Urothelium cell line (cell line): Measurements from ENCODE around the gene MKS1.

Experiments used
- DNase-seq: peaks from one replicate; pipeline ENCODE4 v3.0.0; 2011; ENCODE audit warnings: low spot score, mixed read lengths
- FAIRE-seq: peaks from 2 replicates; lab custom pipeline; 2011; peaks lifted over from hg19 to GRCh38; lab: Jason Lieb, UNC

The MKS1 gene

GRCh38 chr17:58245428-58246103 is 26.5 kb upstream of the MKS1 start:
- peak; percentile 30 for FAIRE-seq

GRCh38 chr17:58244963-58245362 is 25.9 kb upstream of the MKS1 start:
- FAIRE-seq, result no peak

More at GRCh38 chr17:58245428-58246103, 26.5 kb upstream of the MKS1 start:
- DNase-seq, result no peak

GRCh38 chr17:58242171-58242784 is 23.2 kb upstream of the MKS1 start:
- FAIRE-seq, result peak; percentile 82

More at GRCh38 chr17:58244963-58245362, 25.9 kb upstream of the MKS1 start:
- DNase-seq, result no peak

GRCh38 chr17:58239987-58240386 is 20.9 kb upstream of the MKS1 start:
- DNase-seq (no peak), FAIRE-seq (no peak)

More at GRCh38 chr17:58242171-58242784, 23.2 kb upstream of the MKS1 start:
- DNase-seq, result no peak

- DNase-seq (no peak), FAIRE-seq (no peak)
Observed at GRCh38 chr17:58238147-58238634, 19.1 kb upstream of the MKS1 start, which contains the start of gene LPO. Gene LPO (plus strand): TSS chr17:58238584. CDS start chr17:58242980, 4,396 bp downstream.

GRCh38 chr17:58236394-58236793 is 17.3 kb upstream of the MKS1 start:
- peak; percentile 61 for FAIRE-seq
- DNase-seq, result no peak

- DNase-seq (no peak), FAIRE-seq (no peak)
Observed at GRCh38 chr17:58235821-58236220, 16.8 kb upstream of the MKS1 start.

- no peak for FAIRE-seq
- DNase-seq, result no peak
Observed at GRCh38 chr17:58234512-58234911, 15.5 kb upstream of the MKS1 start.

GRCh38 chr17:58233543-58233942 is 14.5 kb upstream of the MKS1 start:
- DNase-seq, result no peak
- FAIRE-seq, result no peak

GRCh38 chr17:58232707-58233156 is 13.7 kb upstream of the MKS1 start:
- peak; percentile 92 for FAIRE-seq
- peak; percentile 80 for DNase-seq

GRCh38 chr17:58231641-58232040 is 12.6 kb upstream of the MKS1 start:
- FAIRE-seq, result no peak
- no peak for DNase-seq

GRCh38 chr17:58229881-58230280 is 10.8 kb upstream of the MKS1 start:
- FAIRE-seq (no peak), DNase-seq (no peak)

- DNase-seq (no peak), FAIRE-seq (no peak)
Observed at GRCh38 chr17:58229384-58229783, 10.3 kb upstream of the MKS1 start.

GRCh38 chr17:58228679-58229078 is 9.6 kb upstream of the MKS1 start:
- FAIRE-seq (no peak), DNase-seq (no peak)

- DNase-seq (no peak), FAIRE-seq (no peak)
Observed at GRCh38 chr17:58227733-58228132, 8.7 kb upstream of the MKS1 start.

GRCh38 chr17:58224315-58224714 is 5.3 kb upstream of the MKS1 start:
- peak; percentile 79 for FAIRE-seq
- DNase-seq, result peak; percentile 82

- peak; percentile 40 for FAIRE-seq
- DNase-seq, result no peak
Observed at GRCh38 chr17:58219789-58220183, 731 bp upstream of the MKS1 start.

- no peak for FAIRE-seq
- no peak for DNase-seq
Observed at GRCh38 chr17:58217766-58218165, 1.3 kb downstream of the MKS1 start.

GRCh38 chr17:58215685-58216084 is 3.4 kb downstream of the MKS1 start:
- FAIRE-seq (no peak), DNase-seq (no peak)

GRCh38 chr17:58210922-58211321 is 8.1 kb downstream of the MKS1 start:
- DNase-seq (no peak), FAIRE-seq (no peak)

GRCh38 chr17:58208344-58208743 is 10.7 kb downstream of the MKS1 start:
- FAIRE-seq (no peak), DNase-seq (no peak)

GRCh38 chr17:58207451-58207850 is 11.6 kb downstream of the MKS1 start:
- FAIRE-seq, result peak; percentile 63
- DNase-seq, result no peak
